ENCODE measurements around the gene SDR42E2.

GRCh38 chr16:22163806-22164205 lies 1.5 kb downstream of the SDR42E2 start:
- no peak for TF ChIP-seq POLR2AphosphoS5 (IDR thresholded peaks at IDR 0.05)
- no peak for TF ChIP-seq CTCF (IDR thresholded peaks at IDR 0.05)
- TF ChIP-seq EP300 (IDR thresholded peaks at IDR 0.05), result no peak
